Astrocyte (in vitro differentiated cells and primary cell): ENCODE data around the gene NFIL3. TPM values are rescaled to one million over a fixed set of nuclear protein-coding genes. Genes with fewer than 3 reads are reported as not detected.

Experiments
- DNase-seq: peaks from one replicate; pipeline ENCODE4 v3.0.0-alpha.2; 2010; ENCODE audit warnings: low read depth
- FAIRE-seq: peaks from 2 replicates; lab custom pipeline; 2011; peaks lifted over from hg19 to GRCh38; lab: Jason Lieb, UNC
- H2AFZ ChIP-seq: 2 replicates; pipeline ENCODE4 v1.6.0; 2012; ENCODE audit warnings: low read depth, low read length, inconsistent platforms
- H3K27ac ChIP-seq: 2 replicates; pipeline ENCODE4 v1.5.1; 2011; ENCODE audit warnings: low read depth, low read length, inconsistent platforms
- H3K27me3 ChIP-seq: 2 replicates; pipeline ENCODE4 v1.6.0; 2011; ENCODE audit warnings: low read length, inconsistent platforms; ENCODE audit not compliant: insufficient read depth
- H3K36me3 ChIP-seq: 2 replicates; pipeline ENCODE4 v1.5.1; 2011; ENCODE audit warnings: low read length, inconsistent platforms; ENCODE audit not compliant: insufficient read depth
- H3K4me1 ChIP-seq: 2 replicates; pipeline ENCODE4 v1.5.1; 2011; ENCODE audit warnings: low read length, inconsistent platforms; ENCODE audit not compliant: insufficient read depth
- H3K4me2 ChIP-seq: 2 replicates; pipeline ENCODE4 v1.6.0; 2012; ENCODE audit warnings: low read length, inconsistent platforms
- H3K4me3 ChIP-seq: 2 replicates; pipeline ENCODE4 v1.5.1; 2011; ENCODE audit warnings: low read depth, mild to moderate bottlenecking, low read length, inconsistent platforms; ENCODE audit not compliant: insufficient read depth
- H3K79me2 ChIP-seq: 2 replicates; pipeline ENCODE4 v1.6.0; 2012; ENCODE audit warnings: mild to moderate bottlenecking, low read length, inconsistent platforms; ENCODE audit not compliant: insufficient read depth
- H3K9ac ChIP-seq: 2 replicates; pipeline ENCODE4 v1.6.0; 2012; ENCODE audit warnings: mild to moderate bottlenecking, low read length, inconsistent platforms
- H3K9me3 ChIP-seq: 2 replicates; pipeline ENCODE4 v1.5.1; 2012; ENCODE audit warnings: low read depth, mild to moderate bottlenecking, low read length, inconsistent platforms; ENCODE audit not compliant: insufficient read depth
- H4K20me1 ChIP-seq: 2 replicates; pipeline ENCODE4 v1.6.0; 2012; ENCODE audit warnings: low read length, inconsistent platforms; ENCODE audit not compliant: insufficient read depth
- H3K27ac Mint-ChIP-seq: one replicate; pipeline ENCODE4 v1.8.0; 2021; ENCODE audit warnings: mild to moderate bottlenecking, mixed read lengths; ENCODE audit not compliant: unreplicated experiment
- H3K27me3 Mint-ChIP-seq: one replicate; pipeline ENCODE4 v1.8.0; 2021; ENCODE audit warnings: low read depth, mixed read lengths; ENCODE audit not compliant: unreplicated experiment
- H3K36me3 Mint-ChIP-seq: one replicate; pipeline ENCODE4 v1.8.0; 2021; ENCODE audit warnings: low read depth, mixed read lengths; ENCODE audit not compliant: unreplicated experiment
- H3K4me1 Mint-ChIP-seq: one replicate; pipeline ENCODE4 v1.8.0; 2021; ENCODE audit warnings: low read depth, mixed read lengths; ENCODE audit not compliant: unreplicated experiment
- H3K4me3 Mint-ChIP-seq: one replicate; pipeline ENCODE4 v1.8.0; 2021; ENCODE audit warnings: mild to moderate bottlenecking, moderate library complexity, mixed read lengths; ENCODE audit not compliant: unreplicated experiment
- H3K9me3 Mint-ChIP-seq: one replicate; pipeline ENCODE4 v1.8.0; 2021; ENCODE audit warnings: mild to moderate bottlenecking, mixed read lengths; ENCODE audit not compliant: unreplicated experiment
- CTCF ChIP-seq: IDR thresholded peaks from 2 replicates; pipeline ENCODE4 v1.5.1; 2011; ENCODE audit warnings: low read depth, mild to moderate bottlenecking, inconsistent platforms, low read length, moderate library complexity; ENCODE audit not compliant: insufficient read depth
- EZH2 ChIP-seq: IDR thresholded peaks from 2 replicates; pipeline ENCODE4 v1.6.1; 2012; ENCODE audit warnings: mild to moderate bottlenecking, low read length, inconsistent platforms; ENCODE audit not compliant: insufficient read depth
- total RNA-seq: library from RNA; stranded (reverse); gene quantifications from 2 replicates; pipeline ENCODE4 v1.2.1, GENCODE V29; 2021

Gene NFIL3
- total RNA-seq, 1 donor from 2014 or later: 32.4 TPM

- Mint-ChIP-seq H3K27ac (no peak overlapping the region), H3K9me3 (no peaks in the 10 kb centered on the region), H3K4me1 (peaks cover 13% of the 10 kb centered on the region), H3K27me3 (no peaks in the 10 kb centered on the region), H3K4me3 (no peak overlapping the region), H3K36me3 (no peaks in the 10 kb centered on the region)
- H3K4me3 ChIP-seq: no peak overlapping the region
- H3K36me3 ChIP-seq: no peaks in the 10 kb centered on the region
- DNase-seq (no peak), FAIRE-seq (no peak)
- no peak overlapping the region for H3K9ac ChIP-seq
- peaks cover 3% of the 10 kb centered on the region for H3K4me1 ChIP-seq
- no peak overlapping the region for H2AFZ ChIP-seq
- no peaks in the 10 kb centered on the region for H3K79me2 ChIP-seq
- no peaks in the 10 kb centered on the region for H3K27me3 ChIP-seq
- H3K4me2 ChIP-seq: no peak overlapping the region
- no peak for TF ChIP-seq CTCF
- no peaks in the 10 kb centered on the region for H3K9me3 ChIP-seq
- H4K20me1 ChIP-seq: no peaks in the 10 kb centered on the region
- H3K27ac ChIP-seq: no peak overlapping the region
Observed at GRCh38 chr9:91436841-91437240, 13.2 kb upstream of the NFIL3 start.

DNA sequence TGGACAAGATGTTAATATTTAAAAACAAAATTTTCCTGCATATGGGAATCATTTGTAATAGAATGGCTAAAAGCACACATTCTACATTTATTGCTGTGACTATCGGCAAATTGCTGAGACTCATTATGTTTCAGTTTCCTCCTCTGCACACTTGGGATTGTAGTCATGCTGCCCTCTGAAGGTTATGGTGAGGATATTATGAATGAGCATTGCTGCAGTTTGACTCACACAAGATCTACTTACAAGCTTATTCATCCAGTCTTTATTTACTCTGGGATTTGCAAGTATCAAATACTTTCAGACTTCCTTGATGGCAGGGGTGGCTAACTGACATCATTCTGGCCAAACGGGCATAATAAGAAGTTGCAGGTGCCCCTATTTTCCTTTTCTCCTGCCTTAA, 9.5 kb upstream of the NFIL3 start:
- FAIRE-seq: peak; percentile 94
- DNase-seq: peak; percentile 94

GRCh38 chr9:91431485-91431884, 7.9 kb upstream of the NFIL3 start:
- Mint-ChIP-seq H3K27ac (no peak overlapping the region), H3K36me3 (no peaks in the 10 kb centered on the region), H3K9me3 (no peaks in the 10 kb centered on the region), H3K4me3 (no peak overlapping the region), H3K27me3 (peaks cover 7% of the 10 kb centered on the region), H3K4me1 (peaks cover 18% of the 10 kb centered on the region)
- DNase-seq: no peak
- Histone ChIP-seq H3K27ac (no peak overlapping the region), H3K9me3 (no peaks in the 10 kb centered on the region), H3K27me3 (no peaks in the 10 kb centered on the region), H3K4me3 (no peak overlapping the region), H4K20me1 (no peaks in the 10 kb centered on the region), H2AFZ (no peak overlapping the region), H3K79me2 (no peaks in the 10 kb centered on the region), H3K4me1 (peaks cover 3% of the 10 kb centered on the region), H3K9ac (no peak overlapping the region), H3K4me2 (no peak overlapping the region), H3K36me3 (no peaks in the 10 kb centered on the region)
- TF ChIP-seq CTCF: no peak
- TF ChIP-seq EZH2: no peak
- no peak for FAIRE-seq

More for the DNA sequence above, 9.5 kb upstream of the NFIL3 start:
- H3K4me1 ChIP-seq: peaks cover 3% of the 10 kb centered on the region
- Mint-ChIP-seq H3K4me1 (peaks cover 14% of the 10 kb centered on the region), H3K27ac (peak overlapping the region; percentile 34), H3K4me3 (no peak overlapping the region), H3K27me3 (peaks cover 7% of the 10 kb centered on the region), H3K36me3 (no peaks in the 10 kb centered on the region), H3K9me3 (no peaks in the 10 kb centered on the region)
- no peaks in the 10 kb centered on the region for H3K9me3 ChIP-seq
- peak overlapping the region; percentile 55 for H3K4me2 ChIP-seq
- no peak overlapping the region for H3K4me3 ChIP-seq
- no peaks in the 10 kb centered on the region for H4K20me1 ChIP-seq
- H2AFZ ChIP-seq: no peak overlapping the region
- H3K27ac ChIP-seq: peak overlapping the region; percentile 41
- no peaks in the 10 kb centered on the region for H3K79me2 ChIP-seq
- H3K9ac ChIP-seq: no peak overlapping the region
- no peaks in the 10 kb centered on the region for H3K36me3 ChIP-seq
- H3K27me3 ChIP-seq: no peaks in the 10 kb centered on the region
- TF ChIP-seq EZH2 (no peak), CTCF (peak; percentile 49)
